Activated T-cell treated with anti-CD3 and anti-CD28 coated beads for 4 hours (primary cell): ENCODE results near the gene FTH1.

Experiments
- DNase-seq: peaks from one replicate; pipeline ENCODE4 v3.0.0-alpha.2; 2020

Gene FTH1

GRCh38 chr11:61947486-61948210 is 19.8 kb downstream of the FTH1 start:
- peak; percentile 41 for DNase-seq

- no peak for DNase-seq
These were observed 20.5 kb downstream of the FTH1 start for GRCh38 chr11:61946894-61947293.

GRCh38 chr11:61945191-61945590 is 22.2 kb downstream of the FTH1 start:
- no peak for DNase-seq

GRCh38 chr11:61940466-61940865 is 27.0 kb downstream of the FTH1 start:
- DNase-seq, result no peak

- no peak for DNase-seq
These were observed 31.6 kb downstream of the FTH1 start for GRCh38 chr11:61935861-61936260.

GRCh38 chr11:61930933-61931332 is 36.5 kb downstream of the FTH1 start:
- no peak for DNase-seq

GRCh38 chr11:61928606-61929005 is 38.8 kb downstream of the FTH1 start:
- no peak for DNase-seq

- DNase-seq, result no peak
These were observed 39.9 kb downstream of the FTH1 start for GRCh38 chr11:61927501-61927900.

GRCh38 chr11:61926235-61926634 is 41.2 kb downstream of the FTH1 start:
- DNase-seq, result no peak

- no peak for DNase-seq
These were observed 41.7 kb downstream of the FTH1 start for GRCh38 chr11:61925736-61926135.

- no peak for DNase-seq
These were observed 43.4 kb downstream of the FTH1 start for GRCh38 chr11:61924064-61924455.

GRCh38 chr11:61923166-61924063 is 44.0 kb downstream of the FTH1 start:
- DNase-seq, result no peak

- no peak for DNase-seq
These were observed 44.9 kb downstream of the FTH1 start for GRCh38 chr11:61922539-61922938.

- no peak for DNase-seq
These were observed 46.0 kb downstream of the FTH1 start for GRCh38 chr11:61921446-61921845.

GRCh38 chr11:61919705-61920631 is 47.5 kb downstream of the FTH1 start:
- no peak for DNase-seq

- no peak for DNase-seq
These were observed 48.3 kb downstream of the FTH1 start for GRCh38 chr11:61918938-61919704.

- DNase-seq, result no peak
These were observed 49.0 kb downstream of the FTH1 start for GRCh38 chr11:61918251-61918937.

GRCh38 chr11:61917334-61918109 is 49.9 kb downstream of the FTH1 start, which contains the start of gene RAB3IL1:
Gene RAB3IL1, minus strand, starts transcription at chr11:61917566. Its CDS starts 199 bp downstream, at chr11:61917367.
- DNase-seq, result no peak

GRCh38 chr11:61916737-61917333 is 50.6 kb downstream of the FTH1 start:
- no peak for DNase-seq

GRCh38 chr11:61914471-61915171 is 52.8 kb downstream of the FTH1 start:
- no peak for DNase-seq
